ENCODE data around the gene KRTAP2-1.
"Not testable (repeated sequence)": the region's sequence is repeated elsewhere in the genome, so short reads cannot be mapped to it uniquely, and the experiment has no call there.

GRCh38 chr17:41088760-41089352, 41.7 kb upstream of the KRTAP2-1 start:
- not testable (repeated sequence) for TF ChIP-seq POLR2AphosphoS5, POLR2A (IDR thresholded peaks at IDR 0.05; ENCODE audit: low read depth, low read length)

Data from GM12891 (cell line).